Measurements from ENCODE around the gene ADPGK.

The ADPGK gene

GRCh38 chr15:72787526-72787925 is 4.0 kb upstream of the ADPGK start:
- H3K79me2 ChIP-seq (ENCODE audit: control insufficient read depth, insufficient read depth, low read length, unreplicated experiment), result peaks cover 9% of the 10 kb centered on the region
- H3K27ac ChIP-seq (ENCODE audit: low read depth, low read length), result no peak overlapping the region
- no peak overlapping the region for H3K4me3 ChIP-seq (ENCODE audit: low read depth, low read length)
- peaks cover 22% of the 10 kb centered on the region for H3K4me1 ChIP-seq (ENCODE audit: control insufficient read depth, insufficient read depth, low read length, unreplicated experiment)
- H2AFZ ChIP-seq (ENCODE audit: low read length, unreplicated experiment), result no peak overlapping the region
- no peaks in the 10 kb centered on the region for H3K27me3 ChIP-seq (ENCODE audit: insufficient read depth, low read length)
- no peaks in the 10 kb centered on the region for H3K36me3 ChIP-seq (ENCODE audit: insufficient read depth, low read length)

- H3K4me1 ChIP-seq (ENCODE audit: control insufficient read depth, insufficient read depth, low read length, unreplicated experiment), result peaks cover 25% of the 10 kb centered on the region
Measured at GRCh38 chr15:72786676-72787345, 3.3 kb upstream of the ADPGK start.

GRCh38 chr15:72786242-72786641 is 2.7 kb upstream of the ADPGK start:
- Histone ChIP-seq H3K4me1 (ENCODE audit: control insufficient read depth, insufficient read depth, low read length, unreplicated experiment) (peaks cover 29% of the 10 kb centered on the region), H3K79me2 (ENCODE audit: control insufficient read depth, insufficient read depth, low read length, unreplicated experiment) (peaks cover 22% of the 10 kb centered on the region), H3K27me3 (ENCODE audit: insufficient read depth, low read length) (no peaks in the 10 kb centered on the region), H3K36me3 (ENCODE audit: insufficient read depth, low read length) (no peaks in the 10 kb centered on the region), H3K27ac (ENCODE audit: low read depth, low read length) (no peak overlapping the region), H3K4me3 (ENCODE audit: low read depth, low read length) (no peak overlapping the region), H2AFZ (ENCODE audit: low read length, unreplicated experiment) (no peak overlapping the region)

More at GRCh38 chr15:72786676-72787345, 3.3 kb upstream of the ADPGK start:
- Histone ChIP-seq H3K4me3 (ENCODE audit: low read depth, low read length) (no peak overlapping the region), H3K79me2 (ENCODE audit: control insufficient read depth, insufficient read depth, low read length, unreplicated experiment) (peaks cover 16% of the 10 kb centered on the region), H3K36me3 (ENCODE audit: insufficient read depth, low read length) (no peaks in the 10 kb centered on the region), H3K27me3 (ENCODE audit: insufficient read depth, low read length) (no peaks in the 10 kb centered on the region), H3K27ac (ENCODE audit: low read depth, low read length) (no peak overlapping the region), H2AFZ (ENCODE audit: low read length, unreplicated experiment) (no peak overlapping the region)

GRCh38 chr15:72785841-72786240 is 2.3 kb upstream of the ADPGK start:
- H3K4me1 ChIP-seq (ENCODE audit: control insufficient read depth, insufficient read depth, low read length, unreplicated experiment), result peaks cover 31% of the 10 kb centered on the region
- H3K27me3 ChIP-seq (ENCODE audit: insufficient read depth, low read length), result no peaks in the 10 kb centered on the region
- no peak overlapping the region for H2AFZ ChIP-seq (ENCODE audit: low read length, unreplicated experiment)
- H3K79me2 ChIP-seq (ENCODE audit: control insufficient read depth, insufficient read depth, low read length, unreplicated experiment), result peaks cover 26% of the 10 kb centered on the region
- H3K4me3 ChIP-seq (ENCODE audit: low read depth, low read length), result no peak overlapping the region
- H3K36me3 ChIP-seq (ENCODE audit: insufficient read depth, low read length), result no peaks in the 10 kb centered on the region
- H3K27ac ChIP-seq (ENCODE audit: low read depth, low read length), result no peak overlapping the region

GRCh38 chr15:72785432-72785831 is 1.9 kb upstream of the ADPGK start:
- Histone ChIP-seq H3K27me3 (ENCODE audit: insufficient read depth, low read length) (no peaks in the 10 kb centered on the region), H3K36me3 (ENCODE audit: insufficient read depth, low read length) (no peaks in the 10 kb centered on the region), H3K4me1 (ENCODE audit: control insufficient read depth, insufficient read depth, low read length, unreplicated experiment) (peaks cover 26% of the 10 kb centered on the region), H3K4me3 (ENCODE audit: low read depth, low read length) (no peak overlapping the region), H3K27ac (ENCODE audit: low read depth, low read length) (no peak overlapping the region; the same call in 1 of the 2 replicates), H2AFZ (ENCODE audit: low read length, unreplicated experiment) (peak overlapping the region; percentile 23), H3K79me2 (ENCODE audit: control insufficient read depth, insufficient read depth, low read length, unreplicated experiment) (peaks cover 30% of the 10 kb centered on the region)

GRCh38 chr15:72784456-72784876 is 908 bp upstream of the ADPGK start:
- Histone ChIP-seq H3K27ac (ENCODE audit: low read depth, low read length) (peak overlapping the region; percentile 81), H2AFZ (ENCODE audit: low read length, unreplicated experiment) (peak overlapping the region; percentile 88), H3K79me2 (ENCODE audit: control insufficient read depth, insufficient read depth, low read length, unreplicated experiment) (peaks cover 40% of the 10 kb centered on the region), H3K4me3 (ENCODE audit: low read depth, low read length) (peak overlapping the region; percentile 97), H3K27me3 (ENCODE audit: insufficient read depth, low read length) (no peaks in the 10 kb centered on the region), H3K36me3 (ENCODE audit: insufficient read depth, low read length) (no peaks in the 10 kb centered on the region), H3K4me1 (ENCODE audit: control insufficient read depth, insufficient read depth, low read length, unreplicated experiment) (peaks cover 18% of the 10 kb centered on the region)

- Histone ChIP-seq H3K27ac (ENCODE audit: low read depth, low read length) (peak overlapping the region; percentile 81), H2AFZ (ENCODE audit: low read length, unreplicated experiment) (peak overlapping the region; percentile 76)
Measured at GRCh38 chr15:72783004-72783639, 436 bp downstream of the ADPGK start.

GRCh38 chr15:72782274-72783003 is 1.1 kb downstream of the ADPGK start:
- H3K27ac ChIP-seq (ENCODE audit: low read depth, low read length), result peak overlapping the region; percentile 81
- H3K27me3 ChIP-seq (ENCODE audit: insufficient read depth, low read length), result no peaks in the 10 kb centered on the region
- H3K36me3 ChIP-seq (ENCODE audit: insufficient read depth, low read length), result no peaks in the 10 kb centered on the region; the same call in 1 of the 2 replicates
- H3K79me2 ChIP-seq (ENCODE audit: control insufficient read depth, insufficient read depth, low read length, unreplicated experiment), result peaks cover 57% of the 10 kb centered on the region
- peaks cover 18% of the 10 kb centered on the region for H3K4me1 ChIP-seq (ENCODE audit: control insufficient read depth, insufficient read depth, low read length, unreplicated experiment)
- peak overlapping the region; percentile 76 for H2AFZ ChIP-seq (ENCODE audit: low read length, unreplicated experiment)
- peak overlapping the region; percentile 97 for H3K4me3 ChIP-seq (ENCODE audit: low read depth, low read length)

More at GRCh38 chr15:72783004-72783639, 436 bp downstream of the ADPGK start:
- Histone ChIP-seq H3K4me1 (ENCODE audit: control insufficient read depth, insufficient read depth, low read length, unreplicated experiment) (peaks cover 18% of the 10 kb centered on the region), H3K79me2 (ENCODE audit: control insufficient read depth, insufficient read depth, low read length, unreplicated experiment) (peaks cover 51% of the 10 kb centered on the region), H3K27me3 (ENCODE audit: insufficient read depth, low read length) (no peaks in the 10 kb centered on the region), H3K4me3 (ENCODE audit: low read depth, low read length) (peak overlapping the region; percentile 97), H3K36me3 (ENCODE audit: insufficient read depth, low read length) (no peaks in the 10 kb centered on the region; the same call in 1 of the 2 replicates)

- no peak overlapping the region for H3K27ac ChIP-seq (ENCODE audit: low read depth, low read length)
- peaks cover 18% of the 10 kb centered on the region for H3K4me1 ChIP-seq (ENCODE audit: control insufficient read depth, insufficient read depth, low read length, unreplicated experiment)
- H2AFZ ChIP-seq (ENCODE audit: low read length, unreplicated experiment), result no peak overlapping the region
- H3K27me3 ChIP-seq (ENCODE audit: insufficient read depth, low read length), result no peaks in the 10 kb centered on the region
- peak overlapping the region; percentile 97 for H3K4me3 ChIP-seq (ENCODE audit: low read depth, low read length)
- H3K36me3 ChIP-seq (ENCODE audit: insufficient read depth, low read length), result no peaks in the 10 kb centered on the region; the same call in 1 of the 2 replicates
- peaks cover 62% of the 10 kb centered on the region for H3K79me2 ChIP-seq (ENCODE audit: control insufficient read depth, insufficient read depth, low read length, unreplicated experiment)
Measured at GRCh38 chr15:72781631-72782030, 1.9 kb downstream of the ADPGK start.

- Histone ChIP-seq H3K27ac (ENCODE audit: low read depth, low read length) (no peak overlapping the region), H3K4me1 (ENCODE audit: control insufficient read depth, insufficient read depth, low read length, unreplicated experiment) (peaks cover 10% of the 10 kb centered on the region), H3K4me3 (ENCODE audit: low read depth, low read length) (no peak overlapping the region), H3K36me3 (ENCODE audit: insufficient read depth, low read length) (peaks cover 6% of the 10 kb centered on the region; the same call in 1 of the 2 replicates), H2AFZ (ENCODE audit: low read length, unreplicated experiment) (no peak overlapping the region), H3K27me3 (ENCODE audit: insufficient read depth, low read length) (no peaks in the 10 kb centered on the region), H3K79me2 (ENCODE audit: control insufficient read depth, insufficient read depth, low read length, unreplicated experiment) (peaks cover 84% of the 10 kb centered on the region)
Measured at GRCh38 chr15:72778796-72779195, 4.8 kb downstream of the ADPGK start.
